SHP77 (cell line): ENCODE results near the gene SEPTIN10.

ENCODE experiments used
- DNase-seq, 2 experiments: peaks; one replicate each; lab custom pipeline; 2025; lab: John Stamatoyannopoulos, UW

Gene SEPTIN10

GRCh38 chr2:109523121-109523520, 90.6 kb downstream of the SEPTIN10 start:
- no peak for DNase-seq

- DNase-seq: no peak
Measured at GRCh38 chr2:109522063-109522374, 91.7 kb downstream of the SEPTIN10 start.

GRCh38 chr2:109521233-109522062, 92.3 kb downstream of the SEPTIN10 start:
- no peak for DNase-seq

- DNase-seq: no peak
Measured at GRCh38 chr2:109519513-109519912, 94.3 kb downstream of the SEPTIN10 start.

- DNase-seq: no peak
Measured at GRCh38 chr2:109517118-109517889, 96.5 kb downstream of the SEPTIN10 start.

- peak; percentile 38 to 53 for DNase-seq
Measured at GRCh38 chr2:109516445-109517117, 97.2 kb downstream of the SEPTIN10 start.

- DNase-seq: no peak
Measured at GRCh38 chr2:109514857-109515256, 98.9 kb downstream of the SEPTIN10 start.

GRCh38 chr2:109513749-109514588, 99.8 kb downstream of the SEPTIN10 start:
- DNase-seq: no peak

- DNase-seq: no peak
Measured at GRCh38 chr2:109513230-109513629, 100.5 kb downstream of the SEPTIN10 start.

- DNase-seq: no peak
Measured at GRCh38 chr2:109512076-109512475, 101.7 kb downstream of the SEPTIN10 start.

GRCh38 chr2:109511168-109511567, 102.6 kb downstream of the SEPTIN10 start:
- no peak for DNase-seq

- peak; percentile 72 to 76 for DNase-seq
Measured at GRCh38 chr2:109510136-109511028, 103.4 kb downstream of the SEPTIN10 start.

GRCh38 chr2:109508556-109508955, 105.2 kb downstream of the SEPTIN10 start:
- no peak for DNase-seq

- no peak for DNase-seq
Measured at GRCh38 chr2:109507828-109508227, 105.9 kb downstream of the SEPTIN10 start.

GRCh38 chr2:109507217-109507616, 106.5 kb downstream of the SEPTIN10 start:
- no peak for DNase-seq

- DNase-seq: no peak
Measured at GRCh38 chr2:109503191-109503590, 110.6 kb downstream of the SEPTIN10 start.

- no peak for DNase-seq
Measured at GRCh38 chr2:109501461-109501860, 112.3 kb downstream of the SEPTIN10 start.

- no peak for DNase-seq
Measured at GRCh38 chr2:109500910-109501309, 112.9 kb downstream of the SEPTIN10 start.

- DNase-seq: no peak
Measured at GRCh38 chr2:109499566-109499965, 114.2 kb downstream of the SEPTIN10 start.

- no peak for DNase-seq
Measured at GRCh38 chr2:109498906-109499305, 114.9 kb downstream of the SEPTIN10 start.
